ENCODE measurements around the gene TMEM151A. TPM values are rescaled to one million over a fixed set of nuclear protein-coding genes. Genes with fewer than 3 reads are reported as not detected.

TMEM151A gene
- total RNA-seq, 2 donors from 2014 or later = 0.10 TPM; not detected in 1

DNA sequence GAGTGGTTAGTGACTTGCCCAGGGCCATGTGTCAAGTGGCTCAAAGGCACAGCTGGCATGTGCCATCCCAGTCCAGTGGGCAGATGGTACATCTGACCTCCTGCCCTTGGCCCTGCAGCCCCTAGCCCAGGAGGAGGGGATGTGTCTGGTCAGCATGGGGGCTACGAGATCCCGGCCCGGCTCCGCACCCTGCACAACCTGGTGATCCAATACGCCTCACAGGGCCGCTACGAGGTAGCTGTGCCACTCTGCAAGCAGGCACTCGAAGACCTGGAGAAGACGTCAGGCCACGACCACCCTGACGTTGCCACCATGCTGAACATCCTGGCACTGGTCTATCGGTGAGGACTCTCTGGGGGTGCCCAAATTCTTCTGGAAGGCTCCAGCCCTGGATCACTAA is 29.0 kb upstream of the TMEM151A start:
- Mint-ChIP-seq H3K36me3 (ENCODE audit: insufficient read depth in 2 of 2) (peaks cover 10 to 18% of the 10 kb centered on the region in 2 donors), H3K9me3 (no peaks in the 10 kb centered on the region), H3K27ac (no peak overlapping the region), H3K27me3 (ENCODE audit: low read depth) (no peaks in the 10 kb centered on the region), H3K4me3 (no peak overlapping the region), H3K4me1 (ENCODE audit: low read depth) (peaks cover 24% of the 10 kb centered on the region)
- ATAC-seq (replicated peaks in 1 of 2) (no peak), DNase-seq (no peak)

DNA sequence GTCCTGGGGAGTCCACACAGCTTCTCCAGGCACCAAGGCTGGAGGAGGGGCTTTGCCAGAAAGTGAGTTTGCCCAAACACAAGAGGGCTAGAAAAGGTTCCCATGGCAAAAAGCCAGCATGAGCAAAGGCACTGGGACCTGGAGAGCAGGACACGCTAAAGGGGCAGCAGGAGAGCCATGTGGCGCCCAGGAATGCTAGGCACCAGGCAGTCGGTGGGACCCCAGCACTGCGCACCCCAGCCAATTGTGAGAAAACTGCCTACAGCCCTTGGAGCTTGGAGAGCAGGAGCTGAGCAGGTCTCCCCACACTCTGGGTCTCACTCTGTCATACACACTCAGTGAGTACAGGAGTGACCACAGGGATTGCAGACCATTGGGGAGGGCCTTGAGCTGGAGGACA is 28.5 kb upstream of the TMEM151A start:
- Mint-ChIP-seq H3K9me3 (no peaks in the 10 kb centered on the region), H3K27ac (no peak overlapping the region), H3K36me3 (ENCODE audit: insufficient read depth in 2 of 2) (peaks cover 10 to 18% of the 10 kb centered on the region in 2 donors), H3K4me3 (no peak overlapping the region), H3K27me3 (ENCODE audit: low read depth) (no peaks in the 10 kb centered on the region), H3K4me1 (ENCODE audit: low read depth) (peaks cover 28% of the 10 kb centered on the region)
- DNase-seq (no peak), ATAC-seq (replicated peaks in 1 of 2) (no peak)

DNA sequence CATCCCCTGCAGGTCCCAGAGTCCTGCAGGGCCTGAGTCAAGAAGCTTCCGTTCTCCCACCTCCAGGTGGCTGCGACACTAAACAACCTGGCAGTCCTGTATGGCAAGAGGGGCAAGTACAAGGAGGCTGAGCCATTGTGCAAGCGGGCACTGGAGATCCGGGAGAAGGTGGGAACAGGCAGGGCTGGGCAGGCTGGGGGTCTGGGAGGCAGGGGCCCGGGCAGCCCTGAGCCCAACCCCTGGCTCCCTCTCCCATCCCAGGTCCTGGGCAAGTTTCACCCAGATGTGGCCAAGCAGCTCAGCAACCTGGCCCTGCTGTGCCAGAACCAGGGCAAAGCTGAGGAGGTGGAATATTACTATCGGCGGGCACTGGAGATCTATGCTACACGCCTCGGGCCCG is 27.9 kb upstream of the TMEM151A start:
- no peaks in the 10 kb centered on the region for H3K27me3 Mint-ChIP-seq (ENCODE audit: low read depth)
- H3K4me1 Mint-ChIP-seq (ENCODE audit: low read depth) = peaks cover 24% of the 10 kb centered on the region
- H3K4me3 Mint-ChIP-seq = no peak overlapping the region
- no peak for DNase-seq
- H3K9me3 Mint-ChIP-seq = no peaks in the 10 kb centered on the region
- no peak overlapping the region for H3K27ac Mint-ChIP-seq
- ATAC-seq (replicated peaks in 1 of 2) = no peak
- H3K36me3 Mint-ChIP-seq (ENCODE audit: insufficient read depth in 2 of 2) = peaks cover 10 to 18% of the 10 kb centered on the region in 2 donors

DNA sequence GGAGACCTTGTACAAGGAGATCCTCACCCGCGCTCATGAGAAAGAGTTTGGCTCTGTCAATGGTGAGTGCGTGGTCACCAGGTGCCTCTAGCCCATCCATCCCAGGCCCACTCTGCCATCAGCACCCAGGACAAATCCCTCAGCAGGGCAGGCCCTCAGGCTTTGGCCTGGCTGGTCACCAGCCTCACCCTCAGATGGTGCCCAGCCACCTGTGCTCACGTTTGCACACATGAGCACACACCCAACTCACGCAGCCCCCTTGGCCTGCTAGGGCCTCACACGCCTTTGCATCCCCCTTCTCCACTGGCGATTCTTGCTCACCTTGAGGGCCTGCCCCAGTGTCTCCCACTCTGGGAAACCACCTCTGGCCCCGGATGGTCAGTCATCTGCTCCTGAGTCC is 27.3 kb upstream of the TMEM151A start:
- ATAC-seq (replicated peaks in 1 of 2) = no peak
- no peak overlapping the region for H3K4me3 Mint-ChIP-seq
- peaks cover 10 to 16% of the 10 kb centered on the region in 2 donors for H3K36me3 Mint-ChIP-seq (ENCODE audit: insufficient read depth in 2 of 2)
- peak overlapping the region; percentile 68 for H3K27ac Mint-ChIP-seq
- H3K27me3 Mint-ChIP-seq (ENCODE audit: low read depth) = no peaks in the 10 kb centered on the region
- DNase-seq = no peak
- no peaks in the 10 kb centered on the region for H3K9me3 Mint-ChIP-seq
- H3K4me1 Mint-ChIP-seq (ENCODE audit: low read depth) = peaks cover 21% of the 10 kb centered on the region

DNA sequence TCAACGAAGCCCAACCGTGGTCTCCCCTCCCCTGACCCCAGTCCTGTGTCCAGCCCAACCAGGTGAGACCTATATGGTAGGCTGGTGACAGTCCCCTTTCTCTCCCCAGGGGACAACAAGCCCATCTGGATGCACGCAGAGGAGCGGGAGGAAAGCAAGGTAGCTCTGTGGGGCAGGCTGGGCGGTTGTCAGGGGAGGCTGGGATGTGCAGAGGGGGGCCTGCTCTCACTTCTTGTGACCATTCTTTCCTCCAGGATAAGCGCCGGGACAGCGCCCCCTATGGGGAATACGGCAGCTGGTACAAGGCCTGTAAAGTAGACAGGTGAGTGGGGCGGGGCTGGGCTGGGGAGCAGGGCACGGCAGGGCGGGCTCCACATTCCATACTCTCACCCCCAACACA is 26.8 kb upstream of the TMEM151A start:
- DNase-seq (peak; percentile 52 to 55), ATAC-seq (replicated peaks in 1 of 2) (no peak)
- H3K27me3 Mint-ChIP-seq (ENCODE audit: low read depth) = no peaks in the 10 kb centered on the region
- no peak overlapping the region for H3K27ac Mint-ChIP-seq
- no peaks in the 10 kb centered on the region for H3K9me3 Mint-ChIP-seq
- H3K4me1 Mint-ChIP-seq (ENCODE audit: low read depth) = peaks cover 21% of the 10 kb centered on the region
- H3K36me3 Mint-ChIP-seq (ENCODE audit: insufficient read depth in 2 of 2) = peaks cover 7 to 14% of the 10 kb centered on the region in 2 donors
- H3K4me3 Mint-ChIP-seq = no peak overlapping the region

DNA sequence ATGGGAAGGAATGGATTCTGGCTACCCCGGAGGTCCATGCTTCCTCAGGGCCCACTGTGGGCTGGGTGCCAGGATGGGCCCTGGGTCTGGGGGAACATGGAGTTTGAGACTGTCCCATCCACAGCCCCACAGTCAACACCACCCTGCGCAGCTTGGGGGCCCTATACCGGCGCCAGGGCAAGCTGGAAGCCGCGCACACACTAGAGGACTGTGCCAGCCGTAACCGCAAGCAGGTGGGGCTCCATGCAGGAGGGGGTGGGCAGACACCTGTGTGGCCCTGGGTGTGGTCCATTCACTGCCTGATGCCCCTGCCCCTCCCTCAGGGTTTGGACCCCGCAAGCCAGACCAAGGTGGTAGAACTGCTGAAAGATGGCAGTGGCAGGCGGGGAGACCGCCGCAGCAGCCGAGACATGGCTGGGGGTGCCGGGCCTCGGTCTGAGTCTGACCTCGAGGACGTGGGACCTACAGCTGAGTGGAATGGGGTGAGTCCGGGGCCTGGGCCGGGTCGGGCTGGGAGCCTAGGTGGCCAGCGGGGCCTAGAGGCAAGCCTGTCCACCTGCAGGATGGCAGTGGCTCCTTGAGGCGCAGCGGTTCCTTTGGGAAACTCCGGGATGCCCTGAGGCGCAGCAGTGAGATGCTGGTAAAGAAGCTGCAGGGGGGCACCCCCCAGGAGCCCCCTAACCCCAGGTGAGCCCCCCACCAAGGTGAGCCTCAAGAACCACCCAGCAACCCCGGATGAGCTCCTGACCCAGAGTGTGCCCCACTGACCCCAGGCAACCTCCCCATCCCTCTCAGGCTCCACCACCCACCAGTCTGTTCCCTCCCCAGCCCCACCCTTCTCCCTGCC is 25.9 kb upstream of the TMEM151A start:
- no peaks in the 10 kb centered on the region for H3K9me3 Mint-ChIP-seq
- H3K27me3 Mint-ChIP-seq (ENCODE audit: low read depth) = no peaks in the 10 kb centered on the region
- no peak overlapping the region for H3K4me3 Mint-ChIP-seq
- ATAC-seq (replicated peaks in 1 of 2) = no peak
- no peak overlapping the region for H3K27ac Mint-ChIP-seq
- peaks cover 28% of the 10 kb centered on the region for H3K4me1 Mint-ChIP-seq (ENCODE audit: low read depth)
- no peak for DNase-seq
- peaks cover 7 to 10% of the 10 kb centered on the region in 2 donors for H3K36me3 Mint-ChIP-seq (ENCODE audit: insufficient read depth in 2 of 2)

DNA sequence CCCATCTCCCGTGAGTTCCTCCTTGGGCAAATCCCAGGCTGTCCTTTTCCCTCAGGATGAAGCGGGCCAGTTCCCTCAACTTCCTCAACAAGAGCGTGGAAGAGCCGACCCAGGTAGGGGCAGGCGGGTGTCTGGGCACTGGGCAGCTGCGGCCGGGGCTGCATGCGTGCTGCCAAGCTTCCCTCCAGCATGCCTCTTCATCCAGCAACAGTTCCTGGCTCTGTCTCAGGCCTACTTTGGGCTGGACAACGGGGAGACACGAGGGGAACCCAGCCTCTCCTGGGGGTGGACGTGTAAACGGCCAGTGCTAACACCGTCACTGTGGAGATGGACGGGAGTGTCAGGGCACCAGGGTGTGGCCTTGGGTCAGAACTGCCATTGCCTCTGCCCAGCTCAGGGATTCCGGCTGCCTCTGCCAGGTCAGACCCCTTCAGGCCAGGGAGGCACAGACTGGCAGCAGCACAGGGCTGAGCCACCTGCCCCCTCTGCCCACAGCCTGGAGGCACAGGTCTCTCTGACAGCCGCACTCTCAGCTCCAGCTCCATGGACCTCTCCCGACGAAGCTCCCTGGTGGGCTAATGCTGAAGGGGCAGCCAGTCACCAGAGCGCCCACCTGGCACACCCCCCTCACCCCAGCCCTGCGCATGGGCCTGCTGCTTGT is 25.2 kb upstream of the TMEM151A start:
- ATAC-seq (replicated peaks in 1 of 2) (no peak), DNase-seq (no peak)
- Mint-ChIP-seq H3K36me3 (ENCODE audit: insufficient read depth in 2 of 2) (peaks cover 7 to 10% of the 10 kb centered on the region in 2 donors), H3K27me3 (ENCODE audit: low read depth) (no peaks in the 10 kb centered on the region), H3K27ac (no peak overlapping the region), H3K4me1 (ENCODE audit: low read depth) (peaks cover 31% of the 10 kb centered on the region), H3K4me3 (peak overlapping the region in 1 of 2 donors; percentile 97), H3K9me3 (no peaks in the 10 kb centered on the region)

DNA sequence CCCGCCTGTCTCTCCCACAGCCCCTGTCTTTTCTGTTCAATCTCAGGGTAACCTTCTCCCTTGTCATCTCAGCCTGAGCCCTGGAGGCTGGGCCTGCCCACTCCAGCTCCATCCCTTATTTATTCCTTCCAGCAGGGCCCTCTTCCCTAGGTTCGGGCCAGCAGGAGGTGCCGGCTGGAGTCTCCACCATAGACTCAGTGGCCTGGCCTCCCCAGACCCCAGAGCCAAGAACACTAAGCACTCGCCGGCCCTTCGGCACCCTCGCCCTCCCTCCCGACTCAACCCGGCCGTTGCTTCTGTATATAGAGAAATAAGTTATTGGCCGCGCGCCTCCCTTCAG is 24.7 kb upstream of the TMEM151A start:
- peak overlapping the region; percentile 51 for H3K27ac Mint-ChIP-seq
- H3K36me3 Mint-ChIP-seq (ENCODE audit: insufficient read depth in 2 of 2) = peaks cover 5 to 9% of the 10 kb centered on the region in 2 donors
- peaks cover 31% of the 10 kb centered on the region for H3K4me1 Mint-ChIP-seq (ENCODE audit: low read depth)
- H3K9me3 Mint-ChIP-seq = no peaks in the 10 kb centered on the region
- no peak for ATAC-seq (replicated peaks in 1 of 2)
- H3K4me3 Mint-ChIP-seq = peak overlapping the region; percentile 95 to 97
- DNase-seq = no peak
- H3K27me3 Mint-ChIP-seq (ENCODE audit: low read depth) = no peaks in the 10 kb centered on the region

DNA sequence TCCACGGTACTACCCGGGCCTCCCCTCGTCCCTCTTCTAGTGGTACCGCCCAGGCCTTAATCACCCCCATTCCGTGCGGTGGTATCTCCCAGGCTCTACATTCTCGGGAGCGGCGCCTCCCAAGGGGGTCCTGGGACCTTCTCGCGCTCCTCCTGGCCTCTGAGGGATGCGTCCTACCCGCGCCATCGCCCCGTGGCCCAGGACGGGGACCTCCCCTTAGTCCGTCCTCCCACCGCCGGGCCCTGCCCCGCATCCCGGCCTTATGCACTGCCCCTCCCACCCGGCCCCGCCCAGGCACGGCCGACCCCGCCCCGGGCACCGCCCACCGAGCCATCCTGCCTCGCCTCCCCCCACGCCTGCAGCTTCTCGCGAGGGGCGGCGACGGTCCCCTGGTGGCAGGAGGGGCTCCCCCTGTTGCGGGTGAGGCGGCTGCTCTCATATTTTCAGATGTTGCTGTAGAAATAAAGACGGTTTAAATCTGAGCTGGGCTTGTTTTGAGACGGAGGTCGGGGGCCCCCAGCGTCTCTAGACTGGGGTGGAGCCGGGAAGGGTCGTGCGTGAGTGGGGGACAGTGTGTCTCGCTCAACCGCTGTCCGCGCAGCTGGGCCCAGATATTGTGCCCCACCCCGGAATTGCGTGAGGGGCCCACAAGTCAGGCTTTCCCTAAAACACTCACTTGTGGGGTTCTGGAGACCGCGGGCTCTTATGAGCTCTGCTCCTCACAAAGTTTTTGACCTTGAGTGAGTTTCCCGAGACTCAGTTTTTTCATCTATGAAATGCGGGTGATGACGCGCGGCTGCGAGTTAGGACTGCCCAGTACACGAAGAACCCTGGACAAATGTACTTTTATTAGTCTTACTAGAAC is 24.1 kb upstream of the TMEM151A start:
- DNase-seq = peak; percentile 91 to 92
- Mint-ChIP-seq H3K9me3 (no peaks in the 10 kb centered on the region), H3K27ac (peak overlapping the region; percentile 93), H3K27me3 (ENCODE audit: low read depth) (no peaks in the 10 kb centered on the region), H3K4me3 (peak overlapping the region; percentile 95 to 97), H3K36me3 (ENCODE audit: insufficient read depth in 2 of 2) (peaks cover 5 to 10% of the 10 kb centered on the region in 2 donors), H3K4me1 (ENCODE audit: low read depth) (peaks cover 31% of the 10 kb centered on the region)
- peak; percentile 68 to 69 for ATAC-seq (replicated peaks in 1 of 2)

DNA sequence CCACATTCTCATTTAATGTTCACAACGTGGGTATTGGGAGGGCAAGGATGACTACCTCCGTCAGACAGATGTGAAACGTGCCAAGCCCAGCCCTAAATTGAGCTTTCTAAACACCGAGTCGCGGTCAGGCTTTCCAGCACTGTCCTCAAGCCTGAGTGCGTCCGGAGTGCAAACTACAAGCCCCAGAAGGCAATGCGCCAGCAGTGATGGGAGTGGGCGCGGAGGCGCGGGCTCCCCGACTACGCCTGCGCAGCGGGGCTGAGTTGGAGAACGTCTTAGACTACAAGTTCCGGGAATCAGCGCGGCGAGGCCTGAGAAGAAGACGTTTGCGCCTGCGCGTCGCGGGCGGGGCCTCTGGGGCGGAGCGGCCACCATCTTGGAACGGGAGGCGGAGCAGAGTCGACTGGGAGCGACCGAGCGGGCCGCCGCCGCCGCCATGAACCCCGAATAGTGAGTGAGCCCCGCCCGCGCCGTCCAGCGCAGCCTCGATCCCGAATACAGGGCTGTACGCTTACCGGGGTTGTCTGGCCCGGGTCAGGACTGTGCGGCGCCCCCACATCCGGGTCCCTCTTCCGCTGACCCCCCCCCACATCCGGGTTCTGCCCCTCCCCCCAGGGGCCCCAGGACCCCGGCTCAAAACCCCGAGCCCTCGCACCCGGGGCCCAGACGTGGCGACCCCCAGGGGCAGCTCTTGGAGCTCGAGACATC is 23.3 kb upstream of the TMEM151A start, which contains the start of gene RAB1B:
RAB1B (plus strand) TSS at position 396 of the 708 bp plus-strand sequence; CDS start at position 437, 41 bp downstream.
- Mint-ChIP-seq H3K4me3 (peak within 1 kb of the TSS; percentile 95 to 97), H3K36me3 (ENCODE audit: insufficient read depth in 2 of 2) (peaks cover 7 to 12% of the 10 kb centered on the region in 2 donors), H3K27me3 (ENCODE audit: low read depth) (no peaks in the 10 kb centered on the region)

DNA sequence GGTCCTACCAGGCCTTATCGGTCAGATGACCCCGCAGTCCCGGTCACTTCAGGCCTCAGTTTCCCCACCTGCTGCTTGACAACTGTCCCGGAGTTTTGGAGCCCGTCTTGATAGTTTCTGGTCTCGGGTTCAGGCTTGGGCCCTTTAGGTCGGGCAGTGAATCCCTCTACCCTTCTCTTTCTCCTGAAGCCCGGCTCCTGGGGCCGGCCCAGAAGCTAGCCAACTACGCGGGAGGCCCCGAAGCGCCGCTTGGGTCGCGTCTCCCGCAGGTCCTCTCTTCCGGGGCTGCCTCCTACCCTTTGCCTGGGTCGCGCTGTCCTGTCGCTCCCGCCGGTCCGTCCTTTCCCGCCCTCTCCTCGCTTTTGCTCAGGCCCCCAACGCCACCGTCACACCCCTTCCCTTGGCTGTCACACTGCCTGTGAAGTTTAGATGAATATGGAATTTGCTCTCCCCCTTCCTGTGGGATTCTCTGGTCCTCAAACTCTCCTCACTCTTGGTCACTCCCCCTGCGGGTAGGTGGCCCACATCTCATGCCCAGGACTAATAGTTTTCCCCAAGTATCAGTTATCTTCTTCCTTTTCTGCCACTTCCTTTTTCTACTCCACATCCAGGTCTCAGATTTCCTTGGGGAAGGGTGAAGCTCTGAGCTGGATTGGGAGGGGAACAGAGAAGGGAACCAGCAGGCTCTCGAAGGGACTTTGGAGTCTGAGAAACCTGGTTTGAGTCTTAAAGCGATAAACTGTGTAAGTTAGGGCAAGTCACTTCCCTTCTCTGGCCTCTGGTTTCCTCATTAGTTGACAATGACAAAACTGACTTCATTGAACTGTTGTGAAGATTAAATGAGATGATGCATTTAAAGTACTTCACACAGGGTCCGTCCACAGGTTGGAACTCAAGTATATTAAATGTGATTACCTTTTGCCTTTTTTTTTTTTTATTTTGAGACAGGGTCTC is 22.5 kb upstream of the TMEM151A start:
- H3K27me3 Mint-ChIP-seq (ENCODE audit: low read depth) = no peaks in the 10 kb centered on the region
- peaks cover 31% of the 10 kb centered on the region for H3K4me1 Mint-ChIP-seq (ENCODE audit: low read depth)
- peak in 1 of 2 donors; percentile 35 for DNase-seq
- peaks cover 8 to 15% of the 10 kb centered on the region in 2 donors for H3K36me3 Mint-ChIP-seq (ENCODE audit: insufficient read depth in 2 of 2)
- no peak for ATAC-seq (replicated peaks in 1 of 2)
- peak overlapping the region; percentile 93 for H3K27ac Mint-ChIP-seq
- peak overlapping the region; percentile 95 to 97 for H3K4me3 Mint-ChIP-seq
- no peaks in the 10 kb centered on the region for H3K9me3 Mint-ChIP-seq

More for the DNA sequence above, 23.3 kb upstream of the TMEM151A start, which contains the start of gene RAB1B:
- DNase-seq (peak; percentile 100), ATAC-seq (replicated peaks in 1 of 2) (peak; percentile 84 to 85)
- peak within 1 kb of the TSS; percentile 93 for H3K27ac Mint-ChIP-seq
- H3K9me3 Mint-ChIP-seq = no peaks in the 10 kb centered on the region
- H3K4me1 Mint-ChIP-seq (ENCODE audit: low read depth) = peaks cover 31% of the 10 kb centered on the region

All from activated T-cell treated with anti-CD3 and anti-CD28 coated beads, Interleukin-2, amount 50 U/mL, for 72 hours (primary cell).